DND-41 (cell line): ENCODE measurements around the gene NTM.

Experiments used
- CTCF ChIP-seq: IDR thresholded peaks from 2 replicates; pipeline ENCODE4 v1.5.1; 2012; ENCODE audit warnings: borderline replicate concordance, low read length, moderate library complexity, mild to moderate bottlenecking; ENCODE audit not compliant: poor library complexity, severe bottlenecking; ENCODE audit errors: extremely low read depth
- EZH2 ChIP-seq: IDR thresholded peaks from 3 replicates; pipeline ENCODE4 v1.6.1; 2012; ENCODE audit warnings: borderline replicate concordance, low read depth, mild to moderate bottlenecking, moderate library complexity, low read length, inconsistent platforms; ENCODE audit not compliant: severe bottlenecking

DNA sequence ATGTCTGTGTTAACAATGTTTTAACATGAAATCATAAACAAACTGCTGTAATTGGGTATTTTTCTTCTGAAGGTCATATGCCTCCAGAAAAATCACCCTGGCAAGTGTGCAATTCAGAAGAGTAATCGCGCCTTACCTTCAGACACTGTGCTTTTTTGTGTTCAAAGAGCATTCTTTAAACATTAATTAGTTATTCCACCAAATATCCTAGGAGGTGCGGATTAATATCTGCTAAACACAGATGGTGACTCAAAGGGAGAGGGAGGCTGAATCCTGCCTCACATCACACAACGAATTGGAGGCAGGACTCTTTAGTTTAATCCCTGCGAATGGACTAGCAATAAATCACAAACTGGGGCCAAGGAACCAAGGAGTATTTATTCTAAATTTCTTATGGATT lies 213.0 kb downstream of the NTM start:
- TF ChIP-seq EZH2, result no peak
- no peak for TF ChIP-seq CTCF
